CD4-positive, alpha-beta T cell (primary cell): Measurements from ENCODE around the gene NUB1. TPM values are rescaled to one million over a fixed set of nuclear protein-coding genes. Genes with fewer than 3 reads are reported as not detected.
A peak's percentile ranks its signal among the peaks of the same experiment; 100 is the strongest.

ENCODE experiments used
- ATAC-seq: fragments of 200-7000 bp; cut with Tn5 transposase; one replicate; pipeline ENCODE4 v1.10.0; 2022; ENCODE audit warnings: mild to moderate bottlenecking; ENCODE audit not compliant: poor library complexity
- CTCF ChIA-PET: fragments of 350-600 bp; sonication (Branson Sonifier 250); formaldehyde crosslinking; loops from one replicate; lab custom pipeline; 2021; ENCODE audit warnings: antibody characterized with exemption, inconsistent platforms; lab: Charles Lee
- POLR2A ChIA-PET: fragments of 350-600 bp; sonication (Branson Sonifier 250); formaldehyde crosslinking; loops from one replicate; lab custom pipeline; 2021; ENCODE audit warnings: antibody characterized with exemption, inconsistent platforms; lab: Charles Lee
- DNase-seq, 14 experiments: peaks; one replicate each; pipeline ENCODE4 v3.0.0-alpha.2; 2013 to 2020; ENCODE audit warnings: mixed read lengths in 2 of 14
- H3K27ac ChIP-seq, 2 donors: one replicate each; pipeline versions ENCODE4 v1.5.1 to v1.7.0; 2013; ENCODE audit warnings: low read length in 2 of 2, low read depth in 1 of 2, mild to moderate bottlenecking in 1 of 2
- H3K27me3 ChIP-seq, 2 experiments: 1 replicate in 1 of 2; 2 replicates in 1 of 2; pipeline versions ENCODE4 v1.6.1 to v1.7.0; 2013; ENCODE audit warnings: low read length in 2 of 2, control low read depth in 1 of 2, mild to moderate bottlenecking in 1 of 2, moderate library complexity in 1 of 2; ENCODE audit not compliant: insufficient read depth in 2 of 2, control insufficient read depth in 1 of 2
- H3K36me3 ChIP-seq: one replicate; pipeline ENCODE4 v1.6.1; 2013; ENCODE audit warnings: low read length, control low read depth; ENCODE audit not compliant: insufficient read depth
- H3K4me1 ChIP-seq: one replicate; pipeline ENCODE4 v1.6.1; 2013; ENCODE audit warnings: low read length, control low read depth; ENCODE audit not compliant: insufficient read depth
- H3K4me3 ChIP-seq: one replicate; pipeline ENCODE4 v1.5.1; 2013; ENCODE audit warnings: mild to moderate bottlenecking, low read length, moderate library complexity
- H3K9me3 ChIP-seq, 2 experiments: 1 replicate in 1 of 2; 2 replicates in 1 of 2; pipeline versions ENCODE4 v1.6.1 to v1.7.0; 2013; ENCODE audit warnings: low read length in 2 of 2, mild to moderate bottlenecking in 2 of 2, control low read depth in 1 of 2, moderate library complexity in 1 of 2; ENCODE audit not compliant: control insufficient read depth in 1 of 2, insufficient read depth in 1 of 2
- H3K27ac Mint-ChIP-seq: one replicate; pipeline ENCODE4 v1.8.0; 2020; ENCODE audit warnings: mixed read lengths
- H3K27me3 Mint-ChIP-seq: one replicate; pipeline ENCODE4 v1.8.0; 2021; ENCODE audit warnings: mixed read lengths
- H3K36me3 Mint-ChIP-seq: one replicate; pipeline ENCODE4 v1.8.0; 2021; ENCODE audit warnings: low read depth, mixed read lengths
- H3K4me1 Mint-ChIP-seq: one replicate; pipeline ENCODE4 v1.8.0; 2021; ENCODE audit warnings: low read depth, mixed read lengths
- H3K4me3 Mint-ChIP-seq: one replicate; pipeline ENCODE4 v1.8.0; 2020; ENCODE audit warnings: mild to moderate bottlenecking, mixed read lengths
- H3K9me3 Mint-ChIP-seq: one replicate; pipeline ENCODE4 v1.8.0; 2020; ENCODE audit warnings: mixed read lengths
- CTCF ChIP-seq: fragments of 200-600 bp; IDR thresholded peaks from one replicate; pipeline ENCODE4 v1.8.0; 2022; ENCODE audit warnings: antibody characterized with exemption, mild to moderate bottlenecking
- intact Hi-C, 2 experiments: fragments of 100-400 bp; cut with DNase I in 1 of 2; cut with micrococcal nuclease in 1 of 2; formaldehyde crosslinking; loops; one replicate each; pipeline versions ENCODE4 v1.15.1 to v1.9.0; 2023 to 2025; cut with DNase I, micrococcal nuclease
- total RNA-seq, 174 experiments: library from RNA in 2 of 174; stranded (reverse) in 2 of 174; gene quantifications; one replicate each; pipeline ENCODE4 v1.2.3 and lab custom pipeline; 2021 to 2026

Gene NUB1
- total RNA-seq, 2 experiments from 2014 or later = 86.0 to 90.4 TPM

- Mint-ChIP-seq H3K27ac (no peak overlapping the region), H3K9me3 (no peaks in the 10 kb centered on the region), H3K27me3 (no peaks in the 10 kb centered on the region), H3K4me1 (peaks cover 9% of the 10 kb centered on the region), H3K4me3 (no peak overlapping the region), H3K36me3 (no peaks in the 10 kb centered on the region)
- Histone ChIP-seq H3K9me3 (peaks cover 12 to 22% of the 10 kb centered on the region in 2 experiments), H3K36me3 (no peaks in the 10 kb centered on the region), H3K27me3 (no peaks in the 10 kb centered on the region), H3K27ac (no peak overlapping the region), H3K4me1 (peaks cover 9% of the 10 kb centered on the region), H3K4me3 (no peak overlapping the region)
- DNase-seq (peak; percentile 60 to 90 (median 74)), ATAC-seq (peak; percentile 95)
- intact Hi-C loops = loop anchor here (1.0 to 5.0 kb wide), 3 partner anchors 35 to 133 kb away; no protein-coding TSS in a partner anchor
- peak; percentile 93 for TF ChIP-seq CTCF
- ChIA-PET POLR2A (interaction anchor here (0.7 to 2.3 kb wide), 6 partner anchors 19 to 133 kb away, joined by 3 to 16 read pairs (median 8); partner anchors contain the start of gene NUB1), CTCF (interaction anchor here (0.7 to 3.5 kb wide), 21 partner anchors 10 to 134 kb away, joined by 3 to 83 read pairs (median 5); partner anchors contain the start of genes ABCF2 and NUB1)
These were observed 26.5 kb upstream of the NUB1 start for GRCh38 chr7:151315038-151315655.

GRCh38 chr7:151316896-151317295, 24.7 kb upstream of the NUB1 start:
- Mint-ChIP-seq H3K27ac (no peak overlapping the region), H3K4me1 (peaks cover 9% of the 10 kb centered on the region), H3K27me3 (no peaks in the 10 kb centered on the region), H3K4me3 (no peak overlapping the region), H3K9me3 (no peaks in the 10 kb centered on the region), H3K36me3 (no peaks in the 10 kb centered on the region)
- TF ChIP-seq CTCF = no peak
- no peak for ATAC-seq
- Histone ChIP-seq H3K27ac (no peak overlapping the region), H3K36me3 (no peaks in the 10 kb centered on the region), H3K27me3 (no peaks in the 10 kb centered on the region), H3K4me1 (peaks cover 9% of the 10 kb centered on the region), H3K4me3 (no peak overlapping the region), H3K9me3 (peaks cover 16 to 23% of the 10 kb centered on the region in 2 experiments)
- no peak for DNase-seq
- POLR2A ChIA-PET = no interaction called here
- intact Hi-C loops = loop anchor here in 1 of 2 experiments (2.0 to 5.0 kb wide), 3 partner anchors 22 to 442 kb away; no protein-coding TSS in a partner anchor
- CTCF ChIA-PET = interaction anchor here (0.6 to 3.5 kb wide), 3 partner anchors 35 to 132 kb away, joined by 3 to 83 read pairs (median 37); no protein-coding TSS in a partner anchor

- Histone ChIP-seq H3K4me3 (no peak overlapping the region), H3K36me3 (no peaks in the 10 kb centered on the region), H3K27me3 (no peaks in the 10 kb centered on the region), H3K27ac (no peak overlapping the region), H3K4me1 (peaks cover 6% of the 10 kb centered on the region), H3K9me3 (peaks cover 16 to 28% of the 10 kb centered on the region in 2 experiments)
- ATAC-seq = no peak
- Mint-ChIP-seq H3K4me1 (peaks cover 9% of the 10 kb centered on the region), H3K4me3 (no peak overlapping the region), H3K27ac (no peak overlapping the region), H3K9me3 (no peaks in the 10 kb centered on the region), H3K36me3 (no peaks in the 10 kb centered on the region), H3K27me3 (no peaks in the 10 kb centered on the region)
- CTCF ChIA-PET = no interaction called here
- POLR2A ChIA-PET = no interaction called here
- intact Hi-C loops = loop anchor here in 1 of 2 experiments (2.0 to 5.0 kb wide), 3 partner anchors 21 to 441 kb away; no protein-coding TSS in a partner anchor
- TF ChIP-seq CTCF = no peak
- no peak for DNase-seq
These were observed 23.7 kb upstream of the NUB1 start for GRCh38 chr7:151317936-151318335.
